Measurements from ENCODE around the gene GDI2. TPM values are rescaled to one million over a fixed set of nuclear protein-coding genes. Genes with fewer than 3 reads are reported as not detected.
"Not testable (repeated sequence)": the region's sequence is repeated elsewhere in the genome, so short reads cannot be mapped to it uniquely, and the experiment has no call there.

The GDI2 gene
- total RNA-seq, 1 donor from 2014 or later = 254 TPM

DNA sequence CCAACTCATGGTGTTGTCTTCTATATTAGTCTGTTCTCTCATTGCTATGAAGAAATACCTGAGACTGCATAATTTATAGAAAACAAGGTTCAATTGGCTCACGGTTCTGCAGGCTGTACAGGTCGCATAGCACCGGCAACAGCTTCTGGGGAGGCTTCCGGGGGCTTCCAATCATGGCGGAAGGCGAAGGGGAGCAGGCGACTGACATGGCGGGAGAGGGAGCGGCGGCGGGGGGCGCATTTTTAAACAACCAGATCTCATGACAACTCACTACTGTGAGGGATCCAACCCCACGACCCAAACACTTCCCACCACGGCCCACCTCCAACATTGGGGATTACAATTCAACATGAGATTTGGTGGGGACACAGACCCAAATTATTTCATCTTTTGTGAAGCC, 28.7 kb upstream of the GDI2 start:
- Mint-ChIP-seq H3K4me3 (ENCODE audit: unreplicated experiment) (no peak overlapping the region), H3K27me3 (ENCODE audit: low read depth) (no peaks in the 10 kb centered on the region), H3K9me3 (ENCODE audit: low read depth) (no peaks in the 10 kb centered on the region), H3K27ac (ENCODE audit: unreplicated experiment) (no peak overlapping the region), H3K36me3 (ENCODE audit: low read depth) (no peaks in the 10 kb centered on the region), H3K4me1 (ENCODE audit: low read depth) (peaks cover 24% of the 10 kb centered on the region)
- TF ChIP-seq, protein P1, sequence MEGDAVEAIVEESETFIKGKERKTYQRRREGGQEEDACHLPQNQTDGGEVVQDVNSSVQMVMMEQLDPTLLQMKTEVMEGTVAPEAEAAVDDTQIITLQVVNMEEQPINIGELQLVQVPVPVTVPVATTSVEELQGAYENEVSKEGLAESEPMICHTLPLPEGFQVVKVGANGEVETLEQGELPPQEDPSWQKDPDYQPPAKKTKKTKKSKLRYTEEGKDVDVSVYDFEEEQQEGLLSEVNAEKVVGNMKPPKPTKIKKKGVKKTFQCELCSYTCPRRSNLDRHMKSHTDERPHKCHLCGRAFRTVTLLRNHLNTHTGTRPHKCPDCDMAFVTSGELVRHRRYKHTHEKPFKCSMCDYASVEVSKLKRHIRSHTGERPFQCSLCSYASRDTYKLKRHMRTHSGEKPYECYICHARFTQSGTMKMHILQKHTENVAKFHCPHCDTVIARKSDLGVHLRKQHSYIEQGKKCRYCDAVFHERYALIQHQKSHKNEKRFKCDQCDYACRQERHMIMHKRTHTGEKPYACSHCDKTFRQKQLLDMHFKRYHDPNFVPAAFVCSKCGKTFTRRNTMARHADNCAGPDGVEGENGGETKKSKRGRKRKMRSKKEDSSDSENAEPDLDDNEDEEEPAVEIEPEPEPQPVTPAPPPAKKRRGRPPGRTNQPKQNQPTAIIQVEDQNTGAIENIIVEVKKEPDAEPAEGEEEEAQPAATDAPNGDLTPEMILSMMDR (IDR thresholded peaks at IDR 0.05) = no peak
- peak; percentile 76 for DNase-seq (ENCODE audit: low spot score)

DNA sequence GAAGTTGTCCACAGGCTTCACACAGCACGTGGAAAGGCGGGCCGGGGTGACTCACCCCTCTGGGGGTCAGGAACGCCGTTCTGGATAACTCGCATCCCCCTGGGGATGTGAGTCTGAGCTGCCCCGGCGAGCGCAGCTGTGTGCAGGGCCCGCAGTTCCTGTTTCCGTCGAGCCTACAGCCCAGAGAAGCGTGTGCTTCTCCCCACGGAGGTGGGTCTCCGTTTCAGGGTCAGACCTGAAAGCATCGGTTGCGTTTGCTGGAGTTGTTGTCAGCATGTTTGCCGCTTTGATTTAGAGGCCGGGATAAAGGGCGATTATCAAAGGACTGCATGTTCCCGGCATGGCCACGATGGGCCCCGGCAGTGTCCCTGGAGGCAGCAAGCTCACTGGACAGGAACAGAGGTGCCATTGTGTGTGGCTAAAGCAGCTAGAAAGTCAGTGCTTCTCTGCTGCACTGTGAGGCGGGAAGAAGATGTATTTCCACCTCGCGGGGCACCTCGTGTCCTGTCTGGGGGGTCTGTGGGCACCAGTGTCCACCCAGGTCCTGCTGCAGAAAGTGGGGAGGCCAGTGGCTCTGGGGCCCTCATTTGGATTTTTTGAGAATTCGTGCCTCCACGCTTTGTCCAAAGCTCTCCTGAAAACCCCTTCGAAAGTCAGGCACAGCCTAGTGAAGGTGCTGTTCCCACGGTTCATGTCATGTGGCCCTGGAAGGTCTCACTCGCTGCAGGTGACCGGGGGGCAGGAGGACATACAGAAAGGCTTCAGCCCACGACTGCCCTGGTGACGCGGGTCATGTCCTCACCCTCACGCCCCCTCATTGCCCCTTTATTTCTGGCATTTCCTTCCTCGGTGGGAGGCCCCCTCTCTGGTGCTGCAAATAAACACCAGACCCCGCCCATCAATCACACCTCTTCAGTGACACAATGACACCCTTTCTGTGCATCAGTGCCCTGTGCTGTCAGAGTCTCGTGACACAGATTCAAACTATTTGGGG, 27.4 kb upstream of the GDI2 start:
- H3K36me3 Mint-ChIP-seq (ENCODE audit: low read depth) = no peaks in the 10 kb centered on the region
- TF ChIP-seq, protein P1 (IDR thresholded peaks at IDR 0.05) = no peak
- H3K9me3 Mint-ChIP-seq (ENCODE audit: low read depth) = no peaks in the 10 kb centered on the region
- no peaks in the 10 kb centered on the region for H3K27me3 Mint-ChIP-seq (ENCODE audit: low read depth)
- peak overlapping the region; percentile 40 for H3K4me3 Mint-ChIP-seq (ENCODE audit: unreplicated experiment)
- DNase-seq (ENCODE audit: low spot score) = peak; percentile 65
- H3K4me1 Mint-ChIP-seq (ENCODE audit: low read depth) = peaks cover 15% of the 10 kb centered on the region
- H3K27ac Mint-ChIP-seq (ENCODE audit: unreplicated experiment) = no peak overlapping the region

DNA sequence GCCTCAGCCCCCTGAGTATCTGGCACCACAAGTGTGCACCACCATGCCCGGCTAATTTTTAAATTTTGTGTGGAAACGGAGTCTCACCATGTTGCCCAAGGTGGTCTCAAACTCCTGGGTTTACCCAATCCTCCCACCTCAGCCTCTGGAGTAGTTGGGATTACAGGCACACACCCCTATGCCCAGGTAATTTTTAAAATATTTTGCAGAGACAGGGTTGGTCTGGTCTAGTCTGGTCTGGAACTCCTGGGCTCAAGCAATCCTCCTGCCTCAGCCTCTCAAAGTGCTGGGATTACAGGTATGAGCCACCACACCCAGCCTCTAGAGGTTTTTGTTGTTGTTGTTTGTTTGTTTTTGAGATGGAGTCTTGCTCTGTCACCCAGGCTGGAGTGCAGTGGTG, 22.9 kb upstream of the GDI2 start:
- H3K4me1 Mint-ChIP-seq (ENCODE audit: low read depth); H3K9me3 Mint-ChIP-seq (ENCODE audit: low read depth); DNase-seq (ENCODE audit: low spot score); H3K27ac Mint-ChIP-seq (ENCODE audit: unreplicated experiment); H3K27me3 Mint-ChIP-seq (ENCODE audit: low read depth); H3K4me3 Mint-ChIP-seq (ENCODE audit: unreplicated experiment); H3K36me3 Mint-ChIP-seq (ENCODE audit: low read depth): not testable (repeated sequence)

DNA sequence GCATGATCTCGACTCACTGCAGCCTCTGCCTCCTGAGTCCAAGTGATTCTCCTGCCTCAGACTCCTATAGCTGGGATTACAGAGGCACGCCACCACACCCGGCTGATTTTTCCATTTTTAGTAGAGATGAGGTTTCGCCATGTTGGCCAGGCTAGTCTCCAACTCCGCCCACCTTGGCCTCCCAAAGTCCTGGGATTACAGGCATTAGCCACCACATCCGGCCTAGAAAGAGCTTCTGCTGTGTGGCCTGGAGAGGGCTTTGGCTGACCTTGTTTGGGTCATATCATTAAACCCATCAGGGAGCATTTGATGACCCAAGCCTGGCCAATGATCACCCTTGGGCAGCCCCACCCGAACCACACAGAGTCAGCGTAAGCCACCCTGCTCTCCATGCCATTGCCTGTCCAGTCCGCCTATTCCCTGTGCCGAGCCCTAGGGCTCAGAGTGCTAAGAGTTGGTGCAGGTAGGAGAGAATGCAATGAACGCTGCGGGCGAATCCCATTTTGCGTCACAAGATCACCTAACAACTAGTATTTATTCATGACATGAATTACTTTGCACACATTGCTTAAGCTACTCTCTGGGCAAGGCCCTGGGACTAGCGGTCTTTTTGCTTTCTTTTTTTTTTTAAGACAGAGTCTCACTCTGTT, 22.3 kb upstream of the GDI2 start:
- DNase-seq (ENCODE audit: low spot score) = peak; percentile 69
- Mint-ChIP-seq H3K36me3 (ENCODE audit: low read depth) (no peaks in the 10 kb centered on the region), H3K27me3 (ENCODE audit: low read depth) (no peaks in the 10 kb centered on the region), H3K4me1 (ENCODE audit: low read depth) (peaks cover 6% of the 10 kb centered on the region), H3K9me3 (ENCODE audit: low read depth) (no peaks in the 10 kb centered on the region), H3K27ac (ENCODE audit: unreplicated experiment) (no peak overlapping the region), H3K4me3 (ENCODE audit: unreplicated experiment) (no peak overlapping the region)
- TF ChIP-seq, protein P1 (IDR thresholded peaks at IDR 0.05) = no peak

DNA sequence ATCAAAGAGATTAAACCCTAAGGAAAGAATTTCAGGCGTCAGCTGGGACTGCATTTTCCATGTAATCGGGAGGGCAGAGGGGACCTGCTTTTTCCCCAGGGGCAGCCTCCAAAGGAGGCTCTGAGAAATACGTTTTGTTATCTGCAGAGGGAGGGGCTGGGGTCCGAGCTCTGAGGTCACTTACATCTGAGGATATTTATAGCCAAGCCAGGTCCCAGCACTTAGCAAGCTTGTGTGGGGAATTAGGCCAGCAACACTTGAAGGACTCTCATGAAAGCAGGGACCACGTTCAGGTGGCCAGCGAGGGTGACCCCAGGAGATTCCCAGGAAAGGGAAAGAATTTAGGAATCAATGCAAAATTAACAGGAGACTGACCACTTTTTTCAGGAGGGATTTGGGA, 20.6 kb upstream of the GDI2 start:
- no peaks in the 10 kb centered on the region for H3K9me3 Mint-ChIP-seq (ENCODE audit: low read depth)
- no peak overlapping the region for H3K4me3 Mint-ChIP-seq (ENCODE audit: unreplicated experiment)
- no peak overlapping the region for H3K27ac Mint-ChIP-seq (ENCODE audit: unreplicated experiment)
- TF ChIP-seq, protein P1 (IDR thresholded peaks at IDR 0.05) = no peak
- peak; percentile 42 for DNase-seq (ENCODE audit: low spot score)
- no peaks in the 10 kb centered on the region for H3K36me3 Mint-ChIP-seq (ENCODE audit: low read depth)
- no peaks in the 10 kb centered on the region for H3K4me1 Mint-ChIP-seq (ENCODE audit: low read depth)
- no peaks in the 10 kb centered on the region for H3K27me3 Mint-ChIP-seq (ENCODE audit: low read depth)
